GM18907 (cell line): ENCODE results near the gene PCSK6.

ENCODE experiments used
- ATAC-seq: cut with Tn5 transposase; IDR thresholded peaks from one replicate; pipeline ENCODE4 v1.9.1; 2021; ENCODE audit warnings: mild to moderate bottlenecking, moderate library complexity; ENCODE audit not compliant: unreplicated experiment

PCSK6 gene

GRCh38 chr15:101483462-101483861, 6.0 kb downstream of the PCSK6 start:
- no peak for ATAC-seq

- no peak for ATAC-seq
Measured at GRCh38 chr15:101482526-101483371, 6.8 kb downstream of the PCSK6 start.

DNA sequence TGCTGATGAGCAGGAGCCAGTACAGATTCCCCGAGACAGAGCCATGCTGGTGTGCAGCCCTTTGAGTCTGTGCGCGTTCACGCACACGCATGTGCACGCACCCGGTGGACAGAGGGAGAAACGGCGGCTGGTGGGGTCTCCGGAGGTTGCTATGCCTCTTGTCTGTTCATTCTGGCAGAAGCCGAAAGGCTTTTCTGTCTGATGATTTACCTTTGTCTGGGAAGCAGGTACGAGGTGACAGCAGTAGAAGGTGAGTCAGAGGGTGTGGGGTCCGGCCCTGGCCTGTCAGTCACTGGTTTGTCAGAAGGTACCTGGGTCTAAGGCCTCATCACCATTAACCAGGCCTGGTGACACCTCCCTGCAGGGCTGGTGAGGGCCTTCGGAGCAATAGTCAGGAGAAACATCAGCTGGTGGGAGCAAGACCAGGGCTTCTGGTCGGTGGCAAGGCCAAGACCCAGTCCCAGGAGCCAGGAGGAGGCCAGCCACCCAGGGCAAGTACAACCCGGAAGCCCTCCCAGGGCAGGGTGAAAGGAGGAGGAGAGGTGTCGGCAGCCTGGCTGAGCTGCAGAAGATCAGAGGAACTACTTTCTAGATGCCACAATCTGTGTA, 7.5 kb downstream of the PCSK6 start:
- no peak for ATAC-seq

GRCh38 chr15:101481381-101481705, 8.2 kb downstream of the PCSK6 start:
- ATAC-seq, result no peak

GRCh38 chr15:101480613-101481380, 8.7 kb downstream of the PCSK6 start:
- no peak for ATAC-seq

GRCh38 chr15:101479851-101480612, 9.5 kb downstream of the PCSK6 start:
- no peak for ATAC-seq

DNA sequence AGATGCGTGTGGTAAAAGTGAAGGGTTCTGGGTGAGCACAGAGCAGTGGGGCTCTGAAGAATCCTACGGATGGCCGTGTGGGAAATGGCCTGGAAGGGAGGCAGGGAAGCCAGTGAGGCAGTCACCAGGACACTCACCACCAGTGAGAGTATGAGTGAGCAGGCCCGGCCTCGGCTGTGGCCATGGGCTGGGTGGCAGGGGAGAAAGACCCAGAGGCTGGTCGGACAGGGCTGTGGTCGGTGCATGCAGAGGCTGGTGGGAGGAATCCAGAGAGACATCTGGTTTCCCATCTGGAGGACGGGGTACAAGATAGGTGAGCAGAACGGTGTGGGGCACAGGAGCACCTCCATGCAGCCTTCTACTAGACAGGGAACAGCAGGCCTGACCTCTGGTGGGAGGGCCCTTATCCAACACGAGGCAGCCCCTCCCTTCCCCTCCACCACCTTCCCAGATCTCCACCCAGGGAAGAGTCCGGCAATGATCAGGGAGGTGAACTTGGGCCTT, 10.1 kb downstream of the PCSK6 start:
- no peak for ATAC-seq

- no peak for ATAC-seq
Measured at GRCh38 chr15:101478701-101479341, 10.7 kb downstream of the PCSK6 start.

DNA sequence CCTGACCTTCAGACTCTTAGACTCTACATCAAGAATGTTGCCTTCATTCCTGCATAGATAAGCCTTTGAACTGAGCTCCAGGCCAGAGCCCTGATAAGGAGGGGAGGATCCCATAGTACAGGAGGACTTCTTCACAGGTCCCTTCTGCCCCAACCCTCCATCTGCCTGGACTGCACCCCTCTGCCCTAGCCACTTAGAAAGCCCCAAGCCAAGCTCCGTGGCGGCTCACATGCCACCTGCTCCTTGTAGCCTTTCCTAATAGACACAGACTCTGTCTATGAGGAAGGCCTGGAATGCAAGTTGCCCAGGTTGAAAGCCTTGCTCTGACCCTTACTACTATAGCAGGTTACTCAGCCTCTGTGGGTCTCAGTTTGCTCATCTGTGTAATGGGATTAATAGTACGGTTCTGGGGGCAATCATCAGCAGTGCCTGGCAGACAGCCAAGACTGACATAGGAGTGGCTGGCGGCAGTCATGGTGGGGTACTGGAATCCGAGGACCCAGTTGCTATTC, 11.6 kb downstream of the PCSK6 start:
- no peak for ATAC-seq

DNA sequence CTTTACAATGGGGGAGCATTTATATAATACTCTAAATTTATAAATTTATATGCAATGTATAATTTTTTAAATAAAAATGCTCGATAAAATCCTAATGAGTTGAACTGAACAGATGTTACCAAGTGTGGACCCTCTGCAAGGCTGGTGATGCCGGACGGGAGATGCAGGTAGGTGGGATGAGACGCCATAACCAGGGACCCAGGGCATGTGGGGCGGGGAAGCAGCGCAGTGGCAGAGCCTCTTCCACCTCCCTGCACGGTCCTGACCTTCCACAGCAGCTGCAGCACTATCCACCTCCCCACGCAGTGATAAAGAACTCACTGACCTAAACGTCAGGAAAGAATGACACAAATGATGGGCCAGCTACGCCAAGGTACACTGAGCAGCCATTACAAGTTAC, 12.8 kb downstream of the PCSK6 start:
- ATAC-seq, result no peak

DNA sequence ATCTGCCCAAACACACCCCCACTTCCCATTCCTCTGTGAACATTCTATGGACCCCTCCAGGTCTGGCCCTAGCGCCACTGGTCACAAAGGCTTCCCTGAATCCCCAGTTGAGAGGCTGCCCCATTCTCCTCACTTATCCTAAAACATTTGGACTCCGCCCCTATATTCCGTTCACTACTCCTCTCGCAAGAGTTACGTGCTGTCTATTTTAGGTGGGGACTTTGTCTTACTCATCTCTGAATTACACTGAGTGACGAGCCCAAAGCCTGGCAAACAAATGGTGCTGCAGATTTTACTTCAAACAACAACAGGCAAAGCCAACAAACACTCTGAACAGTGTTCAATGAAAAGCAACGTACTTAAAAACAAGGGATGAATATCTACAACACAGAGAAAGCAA, 14.5 kb downstream of the PCSK6 start:
- ATAC-seq, result no peak

- no peak for ATAC-seq
Measured at GRCh38 chr15:101474233-101474632, 15.3 kb downstream of the PCSK6 start.

DNA sequence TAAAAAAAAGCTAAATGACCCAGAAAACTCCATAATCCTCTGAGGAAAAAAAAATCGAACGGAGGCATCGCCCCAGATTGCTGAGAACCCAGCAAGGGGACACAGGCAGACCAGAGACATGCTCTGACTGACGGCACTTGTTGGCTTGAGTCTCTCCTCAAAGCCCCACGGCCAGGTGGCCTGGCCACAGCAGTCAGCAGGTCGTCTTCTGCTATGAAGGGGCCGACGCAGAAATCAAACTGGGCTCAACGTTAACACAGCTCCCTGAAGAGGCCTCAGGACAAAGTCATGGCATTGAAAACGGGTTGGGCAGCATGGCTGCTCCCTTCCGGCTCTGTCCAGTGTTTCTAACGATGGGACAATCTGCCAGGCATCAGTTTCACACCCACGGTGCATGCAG, 17.5 kb downstream of the PCSK6 start:
- ATAC-seq, result no peak

- ATAC-seq, result no peak
Measured at GRCh38 chr15:101470548-101471239, 18.8 kb downstream of the PCSK6 start.

GRCh38 chr15:101469520-101470288, 19.8 kb downstream of the PCSK6 start:
- no peak for ATAC-seq

DNA sequence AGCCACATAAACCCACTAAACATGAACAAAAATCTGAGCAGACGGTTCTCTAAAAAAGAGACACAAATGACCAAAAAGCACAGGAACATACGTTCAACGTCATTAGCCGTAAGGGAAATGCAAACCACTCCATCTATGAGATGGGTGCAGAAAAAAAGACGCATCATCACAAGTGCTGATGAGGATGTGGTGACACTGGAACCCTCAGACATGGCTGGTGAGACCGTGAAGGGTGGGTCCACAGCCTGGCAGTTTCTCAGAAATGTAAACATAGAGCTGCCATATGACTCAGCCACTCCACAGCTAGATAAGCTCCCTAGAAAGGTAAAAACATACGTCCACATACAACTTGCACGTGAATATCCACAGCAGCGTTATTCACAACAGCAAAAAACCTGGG, 23.3 kb downstream of the PCSK6 start:
- no peak for ATAC-seq

DNA sequence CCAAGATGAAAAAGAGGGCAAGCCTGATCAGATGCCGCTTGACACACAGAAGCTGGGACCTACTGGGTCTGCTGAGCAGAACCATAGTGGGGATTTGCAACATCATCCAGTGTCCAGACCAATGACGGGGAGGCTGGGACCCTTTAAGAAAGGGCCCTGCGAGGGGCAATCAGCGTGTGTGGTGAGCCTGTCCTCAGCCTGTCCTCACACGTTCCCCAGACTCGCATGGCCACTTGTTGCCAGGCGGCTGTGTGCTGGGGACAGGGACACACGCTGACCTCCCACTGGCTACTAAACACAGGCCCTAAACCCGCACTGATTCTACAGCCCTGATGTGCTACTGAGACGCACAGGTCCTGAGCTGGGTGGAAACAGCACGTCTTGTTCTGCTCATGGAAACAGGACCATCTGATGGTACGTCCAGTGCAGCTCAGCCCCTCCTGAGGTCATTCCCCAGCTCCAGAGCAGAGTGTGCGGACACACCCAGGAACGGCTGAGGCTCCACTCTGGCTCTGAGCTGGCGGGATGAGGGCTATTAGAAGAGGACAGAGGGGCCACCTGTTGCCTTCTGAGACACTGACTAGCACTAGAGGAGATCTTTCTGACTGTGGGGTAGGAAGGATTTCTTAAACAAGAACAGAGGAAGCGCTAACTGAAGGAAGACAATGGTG, 24.4 kb downstream of the PCSK6 start:
- ATAC-seq, result no peak

DNA sequence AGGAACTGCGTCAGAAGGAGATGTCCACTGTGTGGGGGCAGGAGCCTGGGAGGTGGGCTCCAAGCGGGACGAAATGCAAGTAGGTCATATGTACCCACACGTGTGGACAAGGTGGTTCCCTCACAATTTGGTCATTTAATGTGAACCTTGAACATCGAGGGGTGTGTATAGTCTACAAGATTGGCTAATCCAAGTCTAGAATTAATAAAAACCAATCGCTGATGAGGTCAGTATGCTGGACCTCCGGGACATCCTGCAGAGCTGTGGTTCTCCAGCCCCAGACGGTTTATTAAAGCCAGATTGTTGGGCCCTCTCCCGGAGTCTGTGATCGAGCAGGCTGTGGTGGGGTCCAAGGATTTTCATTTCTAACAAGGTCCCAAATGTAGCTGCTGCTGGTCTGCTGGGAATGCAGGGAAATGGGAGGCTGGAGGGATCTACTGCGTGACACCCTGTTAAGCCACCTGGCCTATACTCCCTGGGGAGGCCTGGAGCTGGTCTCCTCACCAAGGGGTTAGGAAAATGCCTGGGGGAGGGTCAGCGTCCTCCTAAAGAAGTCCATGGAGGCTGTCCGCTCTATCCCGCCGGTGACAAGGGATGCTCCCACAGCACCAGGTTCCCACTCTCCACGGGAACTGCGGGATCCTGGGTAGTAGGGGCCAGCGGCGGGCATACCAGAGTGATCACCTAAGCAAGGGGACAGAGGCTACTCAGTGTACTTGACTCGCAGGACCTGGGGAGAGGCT, 25.1 kb downstream of the PCSK6 start:
- no peak for ATAC-seq
